ENCODE results near the gene OMP.

DNA sequence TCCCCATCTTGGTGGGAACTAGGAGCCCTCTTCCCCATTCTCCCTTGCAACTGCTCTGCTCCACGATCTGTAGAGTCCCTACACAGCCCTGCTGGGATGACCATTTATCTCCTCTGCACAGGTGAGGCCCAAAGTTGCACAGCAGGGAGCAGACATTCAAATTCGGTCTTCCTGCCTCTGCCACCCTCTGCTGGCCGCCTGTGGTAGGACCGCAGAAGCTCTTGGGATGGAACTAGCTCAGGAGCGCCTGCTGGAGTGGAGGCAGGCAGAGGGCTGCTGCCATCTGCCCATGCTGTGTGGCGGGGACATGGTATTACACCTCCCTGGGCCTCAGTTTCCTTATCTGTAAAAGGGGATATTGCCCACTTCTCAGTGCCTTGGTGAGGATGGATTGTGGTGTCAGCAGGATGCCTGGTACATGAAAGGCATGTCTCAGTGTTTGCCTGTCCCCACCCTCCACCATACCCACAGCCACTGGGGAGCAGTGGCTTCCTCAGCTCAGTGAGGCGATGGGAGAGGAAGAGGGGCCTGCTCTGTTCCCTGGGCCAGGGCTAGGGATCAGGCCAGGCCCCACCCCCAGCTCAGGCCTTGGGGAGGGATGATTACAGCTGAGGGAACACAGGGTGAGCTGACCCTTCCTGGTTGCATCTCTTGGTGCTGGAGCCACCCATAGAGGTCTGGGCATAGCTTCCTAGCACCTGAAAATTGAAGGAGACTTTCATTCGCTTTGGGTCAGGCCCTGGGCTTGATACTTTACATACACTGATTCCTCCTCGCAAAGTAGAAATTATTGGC is 11.3 kb upstream of the OMP start:
- peak; percentile 68 for TF ChIP-seq POLR2AphosphoS5 (IDR thresholded peaks at IDR 0.05)
- TF ChIP-seq, protein P1, sequence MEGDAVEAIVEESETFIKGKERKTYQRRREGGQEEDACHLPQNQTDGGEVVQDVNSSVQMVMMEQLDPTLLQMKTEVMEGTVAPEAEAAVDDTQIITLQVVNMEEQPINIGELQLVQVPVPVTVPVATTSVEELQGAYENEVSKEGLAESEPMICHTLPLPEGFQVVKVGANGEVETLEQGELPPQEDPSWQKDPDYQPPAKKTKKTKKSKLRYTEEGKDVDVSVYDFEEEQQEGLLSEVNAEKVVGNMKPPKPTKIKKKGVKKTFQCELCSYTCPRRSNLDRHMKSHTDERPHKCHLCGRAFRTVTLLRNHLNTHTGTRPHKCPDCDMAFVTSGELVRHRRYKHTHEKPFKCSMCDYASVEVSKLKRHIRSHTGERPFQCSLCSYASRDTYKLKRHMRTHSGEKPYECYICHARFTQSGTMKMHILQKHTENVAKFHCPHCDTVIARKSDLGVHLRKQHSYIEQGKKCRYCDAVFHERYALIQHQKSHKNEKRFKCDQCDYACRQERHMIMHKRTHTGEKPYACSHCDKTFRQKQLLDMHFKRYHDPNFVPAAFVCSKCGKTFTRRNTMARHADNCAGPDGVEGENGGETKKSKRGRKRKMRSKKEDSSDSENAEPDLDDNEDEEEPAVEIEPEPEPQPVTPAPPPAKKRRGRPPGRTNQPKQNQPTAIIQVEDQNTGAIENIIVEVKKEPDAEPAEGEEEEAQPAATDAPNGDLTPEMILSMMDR (IDR thresholded peaks at IDR 0.05), result peak; percentile 88 to 96 (median 95)
- no peak for TF ChIP-seq POLR2A (IDR thresholded peaks at IDR 0.05)
